ENCODE data around the gene SETD7.

Gene SETD7

DNA sequence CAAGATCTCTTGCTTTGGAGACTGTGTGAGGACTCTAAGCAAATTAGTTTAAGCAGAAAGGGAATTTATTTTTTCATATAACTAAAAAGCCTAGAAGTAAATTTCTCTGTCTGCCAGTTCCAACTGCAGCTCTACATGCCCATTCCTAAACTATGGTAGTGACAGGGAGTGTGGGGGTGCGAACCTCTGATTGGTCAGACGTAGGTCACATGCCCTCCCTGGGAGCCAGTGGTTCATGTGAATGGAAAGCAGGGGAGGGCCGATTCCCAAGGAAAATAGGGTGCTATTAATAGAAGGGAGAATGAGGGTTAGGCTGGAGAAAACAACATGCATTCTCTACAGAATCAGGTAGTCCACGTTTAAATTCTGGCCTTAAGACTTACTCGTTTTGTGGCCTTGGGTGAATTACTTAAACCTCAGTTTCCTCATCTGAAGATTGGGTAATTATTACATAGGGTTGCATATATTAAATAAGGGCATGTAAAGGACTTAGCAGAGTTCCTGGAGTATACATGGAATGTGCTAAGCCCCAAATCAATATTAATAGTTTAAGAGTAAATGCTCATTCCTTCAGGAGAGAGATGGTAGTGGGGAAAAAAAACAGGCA, 94.9 kb downstream of the SETD7 start:
- TF ChIP-seq CTCF (IDR thresholded peaks at IDR 0.05; ENCODE audit: low read depth, low read length, poor library complexity, severe bottlenecking) (no peak), EZH2phosphoT487 (IDR thresholded peaks at IDR 0.05; ENCODE audit: borderline replicate concordance, low read length) (no peak)
- Histone ChIP-seq H3K4me1 (ENCODE audit: control insufficient read depth, low read length) (peaks cover 32% of the 10 kb centered on the region), H3K4me3 (ENCODE audit: low read length) (no peak overlapping the region)

GRCh38 chr4:139460565-139460964, 95.5 kb downstream of the SETD7 start:
- Histone ChIP-seq H3K4me1 (ENCODE audit: control insufficient read depth, low read length) (peaks cover 37% of the 10 kb centered on the region), H3K79me2 (ENCODE audit: control insufficient read depth, low read length) (peaks cover 78% of the 10 kb centered on the region), H3K27me3 (ENCODE audit: control insufficient read depth, low read length) (no peaks in the 10 kb centered on the region), H3K9me3 (ENCODE audit: control insufficient read depth, insufficient read depth, low read length) (no peaks in the 10 kb centered on the region), H3K4me2 (ENCODE audit: low read length) (no peak overlapping the region), H3K9me2 (replicated peaks; ENCODE audit: control insufficient read depth, low read length) (no peaks in the 10 kb centered on the region), H3K36me3 (ENCODE audit: control insufficient read depth, low read length) (0 out of 2 replicates have a peak, but pooled peaks cover 3% of the 10 kb centered on the region), H3K4me3 (ENCODE audit: low read length) (no peak overlapping the region), H3K27ac (ENCODE audit: low read depth, low read length) (no peak overlapping the region), H3F3A (ENCODE audit: control insufficient read depth, insufficient read depth) (peaks cover 4% of the 10 kb centered on the region; the same call in 1 of the 2 replicates), H4K20me1 (ENCODE audit: control insufficient read depth, insufficient read depth, low read depth, low read length) (no peaks in the 10 kb centered on the region)
- no peak for TF ChIP-seq EZH2phosphoT487 (IDR thresholded peaks at IDR 0.05; ENCODE audit: borderline replicate concordance, low read length)
- TF ChIP-seq CTCF (IDR thresholded peaks at IDR 0.05; ENCODE audit: low read depth, low read length, poor library complexity, severe bottlenecking) = no peak

More for the DNA sequence above, 94.9 kb downstream of the SETD7 start:
- Histone ChIP-seq H3K4me2 (ENCODE audit: low read length) (no peak overlapping the region), H3K36me3 (ENCODE audit: control insufficient read depth, low read length) (0 out of 2 replicates have a peak, but pooled peaks cover 3% of the 10 kb centered on the region), H3K9me2 (replicated peaks; ENCODE audit: control insufficient read depth, low read length) (no peaks in the 10 kb centered on the region), H3K27ac (ENCODE audit: low read depth, low read length) (no peak overlapping the region), H3F3A (ENCODE audit: control insufficient read depth, insufficient read depth) (peaks cover 4% of the 10 kb centered on the region; the same call in 1 of the 2 replicates), H3K9me3 (ENCODE audit: control insufficient read depth, insufficient read depth, low read length) (no peaks in the 10 kb centered on the region), H3K79me2 (ENCODE audit: control insufficient read depth, low read length) (peaks cover 78% of the 10 kb centered on the region), H3K27me3 (ENCODE audit: control insufficient read depth, low read length) (no peaks in the 10 kb centered on the region), H4K20me1 (ENCODE audit: control insufficient read depth, insufficient read depth, low read depth, low read length) (no peaks in the 10 kb centered on the region)

DNA sequence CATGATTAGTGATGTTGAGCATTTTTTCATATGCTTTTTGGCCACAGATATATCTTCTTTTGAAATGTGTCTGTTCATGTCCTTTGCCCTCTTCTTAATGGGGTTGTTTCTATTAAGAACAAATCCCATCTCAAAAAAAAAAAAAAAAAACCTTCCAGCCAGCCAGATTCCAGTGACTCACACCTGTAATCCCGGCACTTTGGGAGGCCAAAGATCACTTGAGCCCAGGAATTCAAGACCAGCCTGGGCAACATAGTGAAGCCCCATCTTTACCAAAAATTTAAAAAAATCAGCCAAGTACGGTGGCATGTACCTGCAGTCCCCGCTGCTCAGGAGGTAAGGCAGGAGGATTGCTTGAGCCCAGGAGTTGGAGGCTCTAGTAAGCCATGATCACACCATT, 97.0 kb downstream of the SETD7 start:
- H3K79me2 ChIP-seq (ENCODE audit: control insufficient read depth, low read length) = peaks cover 87% of the 10 kb centered on the region
- peaks cover 9% of the 10 kb centered on the region; the same call in 1 of the 2 replicates for H3K36me3 ChIP-seq (ENCODE audit: control insufficient read depth, low read length)
- no peaks in the 10 kb centered on the region for H3K27me3 ChIP-seq (ENCODE audit: control insufficient read depth, low read length)
- peak overlapping the region; percentile 1; the same call in 1 of the 2 replicates for H3K4me2 ChIP-seq (ENCODE audit: low read length)
- H3F3A ChIP-seq (ENCODE audit: control insufficient read depth, insufficient read depth) = peaks cover 7% of the 10 kb centered on the region; the same call in 1 of the 2 replicates
- peaks cover 45% of the 10 kb centered on the region for H3K4me1 ChIP-seq (ENCODE audit: control insufficient read depth, low read length)
- no peaks in the 10 kb centered on the region for H4K20me1 ChIP-seq (ENCODE audit: control insufficient read depth, insufficient read depth, low read depth, low read length)
- TF ChIP-seq CTCF (IDR thresholded peaks at IDR 0.05; ENCODE audit: low read depth, low read length, poor library complexity, severe bottlenecking) = no peak
- TF ChIP-seq EZH2phosphoT487 (IDR thresholded peaks at IDR 0.05; ENCODE audit: borderline replicate concordance, low read length) = no peak
- no peaks in the 10 kb centered on the region for H3K9me2 ChIP-seq (replicated peaks; ENCODE audit: control insufficient read depth, low read length)
- no peaks in the 10 kb centered on the region for H3K9me3 ChIP-seq (ENCODE audit: control insufficient read depth, insufficient read depth, low read length)
- no peak overlapping the region for H3K4me3 ChIP-seq (ENCODE audit: low read length)
- H3K27ac ChIP-seq (ENCODE audit: low read depth, low read length) = no peak overlapping the region
